OCI-LY7 (cell line): ENCODE measurements around the gene CADM4. TPM values are rescaled to one million over a fixed set of nuclear protein-coding genes. Genes with fewer than 3 reads are reported as not detected.

Experiments
- BruUV-seq: library from RNA; stranded (reverse); fragments of 400-500 nt; replicated peaks from 2 replicates; lab custom pipeline; 2021; lab: Mats Ljungman, UMichigan
- CTCF ChIA-PET: fragments of 300-600 bp; sonication (Branson Sonifier 250); formaldehyde crosslinking; loops from one replicate; lab custom pipeline; 2022; ENCODE audit warnings: antibody characterized with exemption; ENCODE audit not compliant: unreplicated experiment; lab: Charles Lee
- POLR2A ChIA-PET: fragments of 300-600 bp; sonication (Branson Sonifier 250); formaldehyde crosslinking; loops from one replicate; lab custom pipeline; 2022; ENCODE audit warnings: antibody characterized with exemption; lab: Charles Lee
- DNase-seq: peaks from one replicate; pipeline ENCODE4 v3.0.0-alpha.2; 2015; ENCODE audit warnings: low spot score
- H2AFZ ChIP-seq: fragments of 200-600 bp; sonication (generic), shearing (Covaris generic); 2 replicates; pipeline ENCODE4 v1.6.1; 2014; ENCODE audit warnings: mild to moderate bottlenecking, antibody characterized with exemption, low read length, moderate library complexity
- H3K27ac ChIP-seq: fragments of 200-600 bp; sonication (generic); 2 replicates; pipeline ENCODE4 v1.5.1; 2014; ENCODE audit warnings: mixed run types, low read depth, mild to moderate bottlenecking, moderate library complexity, low read length, inconsistent platforms; ENCODE audit not compliant: poor library complexity, severe bottlenecking
- H3K36me3 ChIP-seq: fragments of 200-600 bp; sonication (generic); 2 replicates; pipeline ENCODE4 v1.6.1; 2014; ENCODE audit warnings: mild to moderate bottlenecking, antibody characterized with exemption, low read length, moderate library complexity, mixed read lengths; ENCODE audit not compliant: insufficient read depth
- H3K4me1 ChIP-seq: fragments of 200-600 bp; sonication (generic); 2 replicates; pipeline ENCODE4 v1.5.1; 2014; ENCODE audit warnings: mild to moderate bottlenecking, low read length; ENCODE audit not compliant: insufficient read depth, poor library complexity, severe bottlenecking
- H3K4me2 ChIP-seq: fragments of 200-600 bp; sonication (generic); 2 replicates; pipeline ENCODE4 v1.6.1; 2014; ENCODE audit warnings: mild to moderate bottlenecking, low read length
- H3K4me3 ChIP-seq: fragments of 200-600 bp; sonication (generic); 2 replicates; pipeline ENCODE4 v1.5.1; 2014; ENCODE audit warnings: mild to moderate bottlenecking, low read depth, low read length; ENCODE audit not compliant: poor library complexity, severe bottlenecking
- H3K79me2 ChIP-seq: fragments of 200-600 bp; sonication (generic); 2 replicates; pipeline ENCODE4 v1.6.1; 2016; ENCODE audit warnings: low read depth, mild to moderate bottlenecking, low read length, moderate library complexity, mixed read lengths; ENCODE audit not compliant: insufficient read depth
- H3K9me2 ChIP-seq: fragments of 200-600 bp; sonication (generic); 2 replicates; pipeline ENCODE4 v1.6.1; 2016; ENCODE audit warnings: mild to moderate bottlenecking, low read length, mixed read lengths; ENCODE audit not compliant: insufficient read depth
- H3K9me3 ChIP-seq: fragments of 200-600 bp; sonication (generic); 2 replicates; pipeline ENCODE4 v1.6.1; 2014; ENCODE audit warnings: mild to moderate bottlenecking, mixed run types, low read length, mixed read lengths
- H4K20me1 ChIP-seq: fragments of 200-600 bp; sonication (generic); 2 replicates; pipeline ENCODE4 v1.6.1; 2014; ENCODE audit warnings: mild to moderate bottlenecking, antibody characterized with exemption, low read length, moderate library complexity, mixed read lengths; ENCODE audit not compliant: insufficient read depth
- EZH2phosphoT487 ChIP-seq: fragments of 200-600 bp; sonication (generic); IDR thresholded peaks from 2 replicates; pipeline ENCODE4 v1.6.1; 2018; ENCODE audit warnings: low read depth, borderline replicate concordance, mild to moderate bottlenecking, mixed run types, antibody characterized with exemption, low read length, moderate library complexity, mixed read lengths
- intact Hi-C: fragments of 100-400 bp; cut with micrococcal nuclease; formaldehyde crosslinking; loops from one replicate; pipeline ENCODE4 v1.10.0; 2022; ENCODE audit not compliant: unreplicated experiment
- total RNA-seq, 2 experiments: library from RNA; depleted of rRNA in 1 of 2; stranded (reverse); fragments of >200 nt in 1 of 2; shearing (Covaris generic) in 1 of 2; gene quantifications; 2 replicates each; pipeline ENCODE4 v1.2.3, GENCODE V29; 2014 to 2022
- TF ChIP-seq, protein P1 (sequence below): fragments of 200-600 bp; sonication (generic); conservative IDR thresholded peaks from 2 replicates; pipeline ENCODE4 v1.5.1; 2014; ENCODE audit warnings: mild to moderate bottlenecking, antibody characterized with exemption, low read length, moderate library complexity, mixed read lengths

Gene CADM4
- total RNA-seq, 2 experiments from 2014 or later, result not detected

DNA sequence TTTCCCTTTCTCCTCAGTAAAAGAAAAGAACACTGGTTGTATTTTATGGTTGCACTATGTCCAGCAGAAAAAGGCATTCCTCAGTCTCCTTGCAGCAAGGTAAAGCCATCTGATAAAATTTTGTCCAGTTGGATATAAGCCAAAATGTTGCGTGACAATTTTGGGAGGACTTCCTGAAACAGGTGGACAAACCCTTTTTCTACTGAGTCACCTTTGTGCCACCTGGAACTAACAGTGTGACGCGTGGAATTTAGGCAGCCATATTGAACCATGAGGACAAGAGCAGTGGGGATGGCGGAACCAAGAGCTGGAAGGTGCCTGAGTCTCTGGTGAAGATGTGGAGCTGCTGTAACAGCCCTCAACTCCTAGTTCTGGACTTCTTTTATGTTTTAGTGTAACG is 8.2 kb downstream of the CADM4 start:
- H3K9me2 ChIP-seq, result no peaks in the 10 kb centered on the region
- no peak for DNase-seq
- H2AFZ ChIP-seq, result no peak overlapping the region
- H3K9me3 ChIP-seq, result no peaks in the 10 kb centered on the region
- TF ChIP-seq EZH2phosphoT487, result no peak
- TF ChIP-seq, protein P1, sequence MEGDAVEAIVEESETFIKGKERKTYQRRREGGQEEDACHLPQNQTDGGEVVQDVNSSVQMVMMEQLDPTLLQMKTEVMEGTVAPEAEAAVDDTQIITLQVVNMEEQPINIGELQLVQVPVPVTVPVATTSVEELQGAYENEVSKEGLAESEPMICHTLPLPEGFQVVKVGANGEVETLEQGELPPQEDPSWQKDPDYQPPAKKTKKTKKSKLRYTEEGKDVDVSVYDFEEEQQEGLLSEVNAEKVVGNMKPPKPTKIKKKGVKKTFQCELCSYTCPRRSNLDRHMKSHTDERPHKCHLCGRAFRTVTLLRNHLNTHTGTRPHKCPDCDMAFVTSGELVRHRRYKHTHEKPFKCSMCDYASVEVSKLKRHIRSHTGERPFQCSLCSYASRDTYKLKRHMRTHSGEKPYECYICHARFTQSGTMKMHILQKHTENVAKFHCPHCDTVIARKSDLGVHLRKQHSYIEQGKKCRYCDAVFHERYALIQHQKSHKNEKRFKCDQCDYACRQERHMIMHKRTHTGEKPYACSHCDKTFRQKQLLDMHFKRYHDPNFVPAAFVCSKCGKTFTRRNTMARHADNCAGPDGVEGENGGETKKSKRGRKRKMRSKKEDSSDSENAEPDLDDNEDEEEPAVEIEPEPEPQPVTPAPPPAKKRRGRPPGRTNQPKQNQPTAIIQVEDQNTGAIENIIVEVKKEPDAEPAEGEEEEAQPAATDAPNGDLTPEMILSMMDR, result no peak
- H3K4me2 ChIP-seq, result no peak overlapping the region
- BruUV-seq, result no TSS peak
- peaks cover 12% of the 10 kb centered on the region for H3K4me1 ChIP-seq
- H4K20me1 ChIP-seq, result no peaks in the 10 kb centered on the region
- H3K4me3 ChIP-seq, result no peak overlapping the region
- no peaks in the 10 kb centered on the region for H3K36me3 ChIP-seq
- no peak overlapping the region for H3K27ac ChIP-seq
- POLR2A ChIA-PET, result no interaction called here
- intact Hi-C loops, result no loop called here
- CTCF ChIA-PET, result no interaction called here
- H3K79me2 ChIP-seq, result no peaks in the 10 kb centered on the region

DNA sequence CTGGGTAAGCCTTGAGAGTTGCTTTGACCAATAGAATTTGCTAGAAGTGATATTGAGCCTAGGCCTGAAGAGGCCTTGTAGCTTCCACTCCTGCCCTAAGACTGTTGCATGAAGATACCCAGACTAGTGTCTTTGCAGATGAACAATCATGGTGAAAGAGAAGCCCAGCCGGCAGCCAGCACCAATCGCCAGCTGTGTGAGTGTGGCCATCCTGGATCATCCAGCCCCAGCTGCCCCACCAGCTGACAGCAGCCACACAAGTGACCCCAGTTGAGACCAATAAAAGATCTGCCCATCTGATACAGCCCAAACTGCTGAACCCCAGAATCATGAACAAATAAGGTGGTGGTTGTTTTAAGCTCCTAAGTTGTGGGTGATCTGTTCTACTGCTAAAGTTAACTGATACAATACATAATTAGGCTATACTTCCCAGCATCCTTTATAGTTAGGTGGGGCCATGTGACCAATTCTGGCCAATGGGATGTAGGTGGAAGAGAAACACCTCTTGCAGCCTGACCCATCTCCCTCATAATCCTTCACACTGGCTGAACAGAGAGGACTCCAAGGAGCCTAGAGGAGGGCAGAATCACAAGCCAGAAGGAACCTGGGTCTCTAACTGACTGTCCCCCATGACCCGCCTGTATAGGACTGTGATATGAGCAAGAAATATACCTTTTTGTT is 10.9 kb downstream of the CADM4 start:
- no peaks in the 10 kb centered on the region for H3K9me2 ChIP-seq
- no peaks in the 10 kb centered on the region for H4K20me1 ChIP-seq
- no peaks in the 10 kb centered on the region for H3K79me2 ChIP-seq
- DNase-seq, result no peak
- ChIA-PET CTCF (no interaction called here), POLR2A (interaction anchor here (0.6 kb wide), 1 partner anchor 256 kb away, joined by 3 read pairs; no protein-coding TSS in a partner anchor)
- no peak overlapping the region for H2AFZ ChIP-seq
- TF ChIP-seq, protein P1, result no peak
- TF ChIP-seq EZH2phosphoT487, result no peak
- H3K36me3 ChIP-seq, result no peaks in the 10 kb centered on the region
- no peak overlapping the region for H3K4me3 ChIP-seq
- no TSS peak for BruUV-seq
- no peak overlapping the region for H3K4me2 ChIP-seq
- H3K9me3 ChIP-seq, result no peaks in the 10 kb centered on the region
- intact Hi-C loops, result no loop called here
- H3K4me1 ChIP-seq, result no peaks in the 10 kb centered on the region
- H3K27ac ChIP-seq, result no peak overlapping the region

DNA sequence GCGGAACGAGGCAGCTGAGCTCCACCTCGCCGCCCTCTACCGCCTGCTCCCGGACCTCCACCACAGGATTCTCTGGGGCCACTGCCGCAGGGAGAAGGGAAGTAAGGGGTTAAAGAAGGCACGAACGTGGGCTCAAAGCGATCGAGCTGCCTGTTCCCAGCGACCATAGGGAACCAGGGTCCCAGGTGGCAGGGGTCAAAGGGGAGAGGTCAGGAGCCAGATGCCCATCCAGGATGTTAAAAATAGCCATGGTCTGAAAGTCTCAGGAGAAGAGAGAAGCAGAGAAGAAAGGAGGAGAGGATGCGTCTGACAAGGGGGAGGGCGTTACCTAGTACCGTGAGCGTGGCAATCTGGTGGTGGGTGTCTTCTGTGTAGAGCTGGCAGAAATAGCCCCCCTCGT is 12.8 kb downstream of the CADM4 start:
- no TSS peak for BruUV-seq
- TF ChIP-seq EZH2phosphoT487, result no peak
- TF ChIP-seq, protein P1, result no peak
- H3K4me2 ChIP-seq, result no peak overlapping the region
- H3K4me1 ChIP-seq, result no peaks in the 10 kb centered on the region
- no peaks in the 10 kb centered on the region for H3K79me2 ChIP-seq
- ChIA-PET POLR2A (no interaction called here), CTCF (no interaction called here)
- H2AFZ ChIP-seq, result no peak overlapping the region
- H4K20me1 ChIP-seq, result no peaks in the 10 kb centered on the region
- no peak overlapping the region for H3K27ac ChIP-seq
- H3K9me3 ChIP-seq, result no peaks in the 10 kb centered on the region
- no peaks in the 10 kb centered on the region for H3K36me3 ChIP-seq
- DNase-seq, result no peak
- intact Hi-C loops, result no loop called here
- no peak overlapping the region for H3K4me3 ChIP-seq
- H3K9me2 ChIP-seq, result no peaks in the 10 kb centered on the region
